Right lobe of liver (tissue), 6 donors: Measurements from ENCODE around the gene LMO7. TPM values are rescaled to one million over a fixed set of nuclear protein-coding genes. Genes with fewer than 3 reads are reported as not detected.

Experiments
- ATAC-seq, 4 donors: fragments of 200-7000 bp; cut with Tn5 transposase; one replicate each; pipeline ENCODE4 v1.9.1; 2020; ENCODE audit warnings: mild to moderate bottlenecking in 4 of 4, moderate library complexity in 4 of 4
- DNase-seq, 3 donors: peaks; one replicate each; pipeline ENCODE4 v3.0.0-alpha.2; 2020
- H3K27ac ChIP-seq, 3 donors: fragments of 200-600 bp; one replicate each; pipeline ENCODE4 v1.8.0; 2022
- H3K27me3 ChIP-seq, 2 donors: fragments of 200-600 bp; one replicate each; pipeline ENCODE4 v1.8.0; 2022
- H3K36me3 ChIP-seq, 4 donors: fragments of 200-600 bp; sonication (generic) in 1 of 4; one replicate each; pipeline versions ENCODE4 v1.5.1 to v1.8.0; 2017 to 2022; ENCODE audit warnings: control low read depth in 1 of 4
- H3K4me1 ChIP-seq, 4 donors: fragments of 200-600 bp; sonication (generic) in 1 of 4; one replicate each; pipeline versions ENCODE4 v1.5.1 to v1.8.0; 2017 to 2022; ENCODE audit warnings: control low read depth in 1 of 4
- H3K4me3 ChIP-seq, 3 donors: fragments of 200-600 bp; one replicate each; pipeline ENCODE4 v1.8.0; 2022
- H3K9me3 ChIP-seq, 4 donors: fragments of 200-600 bp; sonication (generic) in 1 of 4; one replicate each; pipeline versions ENCODE4 v1.5.1 to v1.8.0; 2017 to 2022; ENCODE audit warnings: control low read depth in 1 of 4
- POLR2A ChIP-seq: fragments of 450-650 bp; IDR thresholded peaks from one replicate; pipeline ENCODE4 v1.6.1; 2017; ENCODE audit warnings: antibody characterized with exemption, mild to moderate bottlenecking
- WGBS: methylation state at CpG from one replicate; pipeline ENCODE4 v1.1.6; 2018; ENCODE audit warnings: low coverage, low lambda C conversion rate; ENCODE audit not compliant: insufficient coverage; ENCODE audit errors: missing lambda C conversion rate; 5-methylcytosine and 5-hydroxymethylcytosine counted together
- intact Hi-C, 2 donors: fragments of 100-400 bp; cut with DNase I; formaldehyde crosslinking; loops; one replicate each; pipeline versions ENCODE4 v1.11.2 to v1.14.1; 2022
- total RNA-seq, 6 experiments: library from RNA; depleted of rRNA in 2 of 6; stranded (reverse); fragments of >200 nt in 2 of 6; fragmentation: NEBNext Ultra II Directional in 3 of 6; extraction: Animal tissue kit (Norgen Biotek cat#: 25700) in 3 of 6; gene quantifications; one replicate each; pipeline versions ENCODE4 v1.1.0 to v1.2.4, GENCODE V29; 2016 to 2023
- TF ChIP-seq, protein P1 (sequence below), 4 donors: fragments of 200-600 bp in 3 of 4; fragments of 450-650 bp in 1 of 4; IDR thresholded peaks; one replicate each; pipeline versions ENCODE4 v1.5.1 to v1.8.0; 2016 to 2022; ENCODE audit warnings: antibody characterized with exemption in 4 of 4, mild to moderate bottlenecking in 2 of 4
- donor health status: DM: no; HTN: yes; CAD: no.
- donor health status: DM: no; HTN: no; CAD: no.
- donor health status: DM: no; HTN: no; CAD: no.
- donor health status: DM: no; HTN: yes; CAD: no.
- donor health status: DM: no; HTN: yes; CAD: no.

Gene LMO7
- total RNA-seq, 6 experiments from 2014 or later = 42.3 to 60.2 (median 51.1) TPM

DNA sequence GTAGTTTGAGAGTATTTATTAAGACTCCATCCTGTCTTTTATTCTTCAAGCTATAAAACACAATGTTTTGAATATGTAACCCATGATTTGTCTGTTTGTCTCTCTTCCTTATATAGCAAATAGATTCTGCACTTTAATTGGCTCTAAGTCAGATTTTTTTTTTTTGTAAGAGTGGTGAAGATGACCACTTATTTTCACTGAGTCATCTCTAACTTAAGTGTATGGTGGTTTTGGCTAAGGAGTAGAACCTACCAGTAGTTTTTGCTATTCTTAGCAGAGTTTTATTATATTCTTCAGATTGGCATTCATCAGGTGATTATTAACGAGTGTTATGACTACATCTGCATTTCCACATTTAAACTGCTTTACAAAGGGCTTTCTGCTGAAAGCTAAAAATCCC, 194.7 kb downstream of the LMO7 start:
- WGBS = 91% methylated on average over 1 of the region's 1 CpG
- ATAC-seq (no peak), DNase-seq (no peak)
- intact Hi-C loops = no loop called here
- no peaks in the 10 kb centered on the region for H3K4me1 ChIP-seq
- no peak for TF ChIP-seq POLR2A
- TF ChIP-seq, protein P1, sequence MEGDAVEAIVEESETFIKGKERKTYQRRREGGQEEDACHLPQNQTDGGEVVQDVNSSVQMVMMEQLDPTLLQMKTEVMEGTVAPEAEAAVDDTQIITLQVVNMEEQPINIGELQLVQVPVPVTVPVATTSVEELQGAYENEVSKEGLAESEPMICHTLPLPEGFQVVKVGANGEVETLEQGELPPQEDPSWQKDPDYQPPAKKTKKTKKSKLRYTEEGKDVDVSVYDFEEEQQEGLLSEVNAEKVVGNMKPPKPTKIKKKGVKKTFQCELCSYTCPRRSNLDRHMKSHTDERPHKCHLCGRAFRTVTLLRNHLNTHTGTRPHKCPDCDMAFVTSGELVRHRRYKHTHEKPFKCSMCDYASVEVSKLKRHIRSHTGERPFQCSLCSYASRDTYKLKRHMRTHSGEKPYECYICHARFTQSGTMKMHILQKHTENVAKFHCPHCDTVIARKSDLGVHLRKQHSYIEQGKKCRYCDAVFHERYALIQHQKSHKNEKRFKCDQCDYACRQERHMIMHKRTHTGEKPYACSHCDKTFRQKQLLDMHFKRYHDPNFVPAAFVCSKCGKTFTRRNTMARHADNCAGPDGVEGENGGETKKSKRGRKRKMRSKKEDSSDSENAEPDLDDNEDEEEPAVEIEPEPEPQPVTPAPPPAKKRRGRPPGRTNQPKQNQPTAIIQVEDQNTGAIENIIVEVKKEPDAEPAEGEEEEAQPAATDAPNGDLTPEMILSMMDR (IDR thresholded peaks at IDR 0.05) = no peak
- no peak overlapping the region for H3K27ac ChIP-seq
- H3K4me3 ChIP-seq = no peak overlapping the region
- peaks cover 0 to 2% (median 0%) of the 10 kb centered on the region in 4 donors for H3K36me3 ChIP-seq
- no peaks in the 10 kb centered on the region for H3K27me3 ChIP-seq
- H3K9me3 ChIP-seq = no peaks in the 10 kb centered on the region

DNA sequence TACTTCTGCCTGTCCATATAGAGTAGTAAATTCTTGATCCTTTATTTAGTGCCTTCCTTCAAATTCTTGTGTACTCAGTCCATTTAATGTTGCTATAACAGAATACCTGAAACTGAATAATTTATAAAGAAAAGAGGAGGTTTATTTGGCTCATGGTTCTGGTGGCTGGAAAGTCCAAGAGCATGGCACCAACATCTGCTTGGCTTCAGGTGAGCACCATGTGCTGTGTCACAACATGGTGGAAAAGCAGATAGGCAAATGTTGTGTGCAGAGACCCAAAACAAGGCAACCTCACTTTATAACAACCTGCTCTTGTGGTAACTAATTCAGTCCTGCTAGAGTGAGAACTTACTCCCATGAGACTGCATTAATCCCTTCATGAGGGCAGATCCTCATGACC, 195.3 kb downstream of the LMO7 start:
- Histone ChIP-seq H3K27me3 (no peaks in the 10 kb centered on the region), H3K4me1 (no peaks in the 10 kb centered on the region), H3K4me3 (no peak overlapping the region), H3K36me3 (peaks cover 0 to 2% (median 0%) of the 10 kb centered on the region in 4 donors), H3K9me3 (no peaks in the 10 kb centered on the region), H3K27ac (no peak overlapping the region)
- ATAC-seq = no peak
- intact Hi-C loops = no loop called here
- no peak for TF ChIP-seq POLR2A
- TF ChIP-seq, protein P1 (IDR thresholded peaks at IDR 0.05) = no peak
- no peak for DNase-seq

DNA sequence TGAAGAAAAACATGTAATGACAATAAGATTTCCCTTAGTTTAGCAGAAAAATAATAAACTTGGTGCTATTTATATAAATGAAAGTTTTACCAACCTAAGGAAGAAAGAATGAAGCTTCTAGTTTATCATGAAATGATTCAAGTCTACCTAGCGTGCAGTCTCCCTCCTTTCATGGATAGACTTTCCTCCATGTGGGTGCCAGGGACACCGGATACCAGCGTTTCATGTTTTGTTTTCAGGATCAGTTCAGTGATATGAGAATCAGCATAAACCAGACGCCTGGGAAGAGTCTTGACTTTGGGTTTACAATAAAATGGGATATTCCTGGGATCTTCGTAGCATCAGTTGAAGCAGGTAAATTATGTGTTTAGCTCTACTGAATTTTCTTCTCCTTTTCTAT, 196.7 kb downstream of the LMO7 start:
- intact Hi-C loops = no loop called here
- Histone ChIP-seq H3K4me1 (peaks cover 0 to 7% (median 2%) of the 10 kb centered on the region in 4 donors), H3K27me3 (no peaks in the 10 kb centered on the region), H3K36me3 (peaks cover 0 to 2% (median 0%) of the 10 kb centered on the region in 4 donors), H3K9me3 (no peaks in the 10 kb centered on the region), H3K27ac (no peak overlapping the region), H3K4me3 (no peak overlapping the region)
- no peak for TF ChIP-seq POLR2A
- TF ChIP-seq, protein P1 (IDR thresholded peaks at IDR 0.05) = no peak
- no peak for DNase-seq
- no peak for ATAC-seq
- 93% methylated on average over 5 of the region's 5 CpGs for WGBS

GRCh38 chr13:75836441-75836840, 200.3 kb downstream of the LMO7 start:
- H3K27ac ChIP-seq = peak overlapping the region in 2 of 3 donors; percentile 23 to 29
- DNase-seq = peak; percentile 33 to 82 (median 66)
- intact Hi-C loops = no loop called here

More at GRCh38 chr13:75836441-75836840, 200.3 kb downstream of the LMO7 start:
- ATAC-seq = peak; percentile 95 to 98 (median 97)
- TF ChIP-seq, protein P1 (IDR thresholded peaks at IDR 0.05) = no peak
- TF ChIP-seq POLR2A = no peak
- no peaks in the 10 kb centered on the region for H3K9me3 ChIP-seq
- 13% methylated on average over 4 of the region's 4 CpGs for WGBS
- H3K4me3 ChIP-seq = peak overlapping the region in 2 of 3 donors; percentile 4 to 25
- peaks cover 0 to 17% (median 3%) of the 10 kb centered on the region in 4 donors for H3K36me3 ChIP-seq
- peaks cover 0 to 17% (median 5%) of the 10 kb centered on the region in 4 donors for H3K4me1 ChIP-seq
- no peaks in the 10 kb centered on the region for H3K27me3 ChIP-seq
